ENCODE measurements around the gene ST3GAL5. TPM values are rescaled to one million over a fixed set of nuclear protein-coding genes. Genes with fewer than 3 reads are reported as not detected.

Gene ST3GAL5
- total RNA-seq, 5 donors from 2014 or later (not counting 1 experiment from before 2014, with no cell fraction given), result 22.8 to 56.2 (median 31.9) TPM

DNA sequence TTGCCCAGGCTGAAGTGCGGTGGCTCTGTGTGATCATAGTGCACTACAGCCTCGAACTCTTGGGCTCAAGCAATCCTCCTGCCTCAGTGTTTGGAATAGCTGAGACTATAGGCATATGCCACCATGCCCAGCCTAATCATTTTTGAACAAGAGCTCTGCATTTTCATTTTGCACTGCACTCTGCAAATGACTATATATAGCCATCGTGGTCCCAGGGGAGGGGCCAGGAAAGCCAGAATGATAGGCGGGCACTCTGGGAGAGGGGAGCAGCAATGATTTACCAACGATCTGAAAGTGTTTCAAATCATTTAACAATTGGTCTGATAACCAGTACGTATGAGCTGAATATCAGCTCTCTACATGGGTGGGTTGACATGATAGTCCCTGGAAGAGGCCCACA lies 22.3 kb upstream of the ST3GAL5 start:
- Mint-ChIP-seq H3K27ac (no peak overlapping the region), H3K4me1 (no peaks in the 10 kb centered on the region), H3K4me3 (no peak overlapping the region), H3K9me3 (no peaks in the 10 kb centered on the region), H3K36me3 (no peaks in the 10 kb centered on the region), H3K27me3 (no peaks in the 10 kb centered on the region)
- Histone ChIP-seq H3K4me1 (ENCODE audit: control insufficient read depth in 1 of 2, extremely low read depth in 1 of 2, insufficient read depth in 2 of 2, low read length in 2 of 2) (no peaks in the 10 kb centered on the region), H3K27me3 (replicated peaks in 1 of 2; ENCODE audit: control insufficient read depth in 2 of 2, extremely low read depth in 1 of 2, insufficient read depth in 2 of 2, low read length in 1 of 2) (no peaks in the 10 kb centered on the region), H3K4me3 (ENCODE audit: control insufficient read depth in 1 of 2, extremely low read depth in 1 of 2, low read length in 1 of 2) (no peak overlapping the region), H3K27ac (ENCODE audit: low read length) (no peak overlapping the region), H3K9me3 (no peaks in the 10 kb centered on the region), H3K36me3 (ENCODE audit: control insufficient read depth in 2 of 2, extremely low read depth in 1 of 2, insufficient read depth in 1 of 2, low read length in 1 of 2) (no peaks in the 10 kb centered on the region)
- POLR2A ChIA-PET, result no interaction called here
- WGBS (ENCODE audit: insufficient coverage), result 82% methylated on average over 4 of the region's 6 CpGs
- ATAC-seq (replicated peaks in 1 of 4), result no peak
- DNase-seq, result no peak
- CTCF ChIA-PET, result no interaction called here

DNA sequence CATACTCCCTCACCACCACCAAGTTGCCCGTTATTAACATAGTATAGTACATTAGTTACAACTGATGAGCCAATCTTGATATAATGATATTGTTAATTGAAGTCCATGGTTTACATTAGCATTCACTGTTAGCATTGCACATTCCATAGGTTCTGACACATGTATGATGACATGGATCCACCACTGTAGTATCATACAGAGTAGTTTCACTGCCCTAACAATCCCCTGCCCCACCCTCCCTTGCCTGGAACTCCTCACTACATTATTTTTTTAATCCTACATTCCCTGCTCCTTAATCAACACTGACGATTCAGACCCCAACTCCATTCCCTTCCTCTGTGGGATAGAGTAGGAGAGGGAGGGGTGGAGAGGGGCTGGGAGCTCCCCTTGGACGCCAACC lies 20.2 kb upstream of the ST3GAL5 start:
- no peak overlapping the region for H3K27ac ChIP-seq (ENCODE audit: low read length)
- CTCF ChIA-PET, result interaction anchor here in 1 of 2 donors (0.6 kb wide), 1 partner anchor 94 kb away, joined by 3 read pairs; no protein-coding TSS in a partner anchor
- ATAC-seq (replicated peaks in 1 of 4), result no peak
- H3K36me3 ChIP-seq (ENCODE audit: control insufficient read depth in 2 of 2, extremely low read depth in 1 of 2, insufficient read depth in 1 of 2, low read length in 1 of 2), result no peaks in the 10 kb centered on the region
- WGBS (ENCODE audit: insufficient coverage), result no CpG with 5 or more reads among the region's 3 CpGs
- no peaks in the 10 kb centered on the region for H3K27me3 ChIP-seq (replicated peaks in 1 of 2; ENCODE audit: control insufficient read depth in 2 of 2, extremely low read depth in 1 of 2, insufficient read depth in 2 of 2, low read length in 1 of 2)
- Mint-ChIP-seq H3K4me1 (no peaks in the 10 kb centered on the region), H3K36me3 (no peaks in the 10 kb centered on the region), H3K27ac (no peak overlapping the region), H3K9me3 (no peaks in the 10 kb centered on the region), H3K27me3 (no peaks in the 10 kb centered on the region), H3K4me3 (no peak overlapping the region)
- no peak overlapping the region for H3K4me3 ChIP-seq (ENCODE audit: control insufficient read depth in 1 of 2, extremely low read depth in 1 of 2, low read length in 1 of 2)
- H3K9me3 ChIP-seq, result no peaks in the 10 kb centered on the region
- POLR2A ChIA-PET, result no interaction called here
- DNase-seq, result no peak
- H3K4me1 ChIP-seq (ENCODE audit: control insufficient read depth in 1 of 2, extremely low read depth in 1 of 2, insufficient read depth in 2 of 2, low read length in 2 of 2), result no peaks in the 10 kb centered on the region

- Mint-ChIP-seq H3K27me3 (no peaks in the 10 kb centered on the region), H3K36me3 (no peaks in the 10 kb centered on the region), H3K4me1 (no peaks in the 10 kb centered on the region), H3K9me3 (no peaks in the 10 kb centered on the region), H3K27ac (no peak overlapping the region), H3K4me3 (no peak overlapping the region)
- Histone ChIP-seq H3K27me3 (replicated peaks in 1 of 2; ENCODE audit: control insufficient read depth in 2 of 2, extremely low read depth in 1 of 2, insufficient read depth in 2 of 2, low read length in 1 of 2) (no peaks in the 10 kb centered on the region), H3K4me3 (ENCODE audit: control insufficient read depth in 1 of 2, extremely low read depth in 1 of 2, low read length in 1 of 2) (no peak overlapping the region), H3K4me1 (ENCODE audit: control insufficient read depth in 1 of 2, extremely low read depth in 1 of 2, insufficient read depth in 2 of 2, low read length in 2 of 2) (no peaks in the 10 kb centered on the region), H3K27ac (ENCODE audit: low read length) (no peak overlapping the region), H3K36me3 (ENCODE audit: control insufficient read depth in 2 of 2, extremely low read depth in 1 of 2, insufficient read depth in 1 of 2, low read length in 1 of 2) (no peaks in the 10 kb centered on the region), H3K9me3 (no peaks in the 10 kb centered on the region)
- no peak for ATAC-seq (replicated peaks in 1 of 4)
- CTCF ChIA-PET, result interaction anchor here in 1 of 2 donors (0.6 to 1.4 kb wide), 2 partner anchors 93 to 172 kb away, joined by 3 read pairs; no protein-coding TSS in a partner anchor
- POLR2A ChIA-PET, result no interaction called here
- no peak for DNase-seq
- no CpG with 5 or more reads among the region's 1 CpG for WGBS (ENCODE audit: insufficient coverage)
Observed at GRCh38 chr2:85908506-85908905, 19.7 kb upstream of the ST3GAL5 start.

GRCh38 chr2:85907671-85908157 lies 18.9 kb upstream of the ST3GAL5 start:
- no peaks in the 10 kb centered on the region for H3K4me1 ChIP-seq (ENCODE audit: control insufficient read depth in 1 of 2, extremely low read depth in 1 of 2, insufficient read depth in 2 of 2, low read length in 2 of 2)
- H3K36me3 ChIP-seq (ENCODE audit: control insufficient read depth in 2 of 2, extremely low read depth in 1 of 2, insufficient read depth in 1 of 2, low read length in 1 of 2), result no peaks in the 10 kb centered on the region
- H3K27me3 Mint-ChIP-seq, result no peaks in the 10 kb centered on the region
- no peak overlapping the region for H3K4me3 ChIP-seq (ENCODE audit: control insufficient read depth in 1 of 2, extremely low read depth in 1 of 2, low read length in 1 of 2)
- WGBS (ENCODE audit: insufficient coverage), result 80% methylated on average over 2 of the region's 9 CpGs
- H3K27me3 ChIP-seq (replicated peaks in 1 of 2; ENCODE audit: control insufficient read depth in 2 of 2, extremely low read depth in 1 of 2, insufficient read depth in 2 of 2, low read length in 1 of 2), result no peaks in the 10 kb centered on the region
- no peaks in the 10 kb centered on the region for H3K9me3 Mint-ChIP-seq
- H3K4me1 Mint-ChIP-seq, result no peaks in the 10 kb centered on the region
- no peaks in the 10 kb centered on the region for H3K9me3 ChIP-seq
- DNase-seq (no peak), ATAC-seq (replicated peaks in 1 of 4) (no peak)
- no peak overlapping the region for H3K4me3 Mint-ChIP-seq
- no peak overlapping the region for H3K27ac ChIP-seq (ENCODE audit: low read length)
- H3K36me3 Mint-ChIP-seq, result no peaks in the 10 kb centered on the region
- no peak overlapping the region for H3K27ac Mint-ChIP-seq
- ChIA-PET CTCF (interaction anchor here in 1 of 2 donors (1.4 kb wide), 1 partner anchor 172 kb away, joined by 3 read pairs; no protein-coding TSS in a partner anchor), POLR2A (no interaction called here)

GRCh38 chr2:85906748-85907147 lies 18.0 kb upstream of the ST3GAL5 start:
- WGBS (ENCODE audit: insufficient coverage), result no CpG with 5 or more reads among the region's 3 CpGs
- POLR2A ChIA-PET, result no interaction called here
- CTCF ChIA-PET, result no interaction called here

GRCh38 chr2:85905891-85906290 lies 17.1 kb upstream of the ST3GAL5 start:
- Histone ChIP-seq H3K4me1 (ENCODE audit: control insufficient read depth in 1 of 2, extremely low read depth in 1 of 2, insufficient read depth in 2 of 2, low read length in 2 of 2) (no peaks in the 10 kb centered on the region), H3K27me3 (replicated peaks in 1 of 2; ENCODE audit: control insufficient read depth in 2 of 2, extremely low read depth in 1 of 2, insufficient read depth in 2 of 2, low read length in 1 of 2) (no peaks in the 10 kb centered on the region), H3K9me3 (no peaks in the 10 kb centered on the region), H3K36me3 (ENCODE audit: control insufficient read depth in 2 of 2, extremely low read depth in 1 of 2, insufficient read depth in 1 of 2, low read length in 1 of 2) (no peaks in the 10 kb centered on the region), H3K27ac (ENCODE audit: low read length) (no peak overlapping the region), H3K4me3 (ENCODE audit: control insufficient read depth in 1 of 2, extremely low read depth in 1 of 2, low read length in 1 of 2) (no peak overlapping the region)
- Mint-ChIP-seq H3K4me1 (peaks cover 0 to 10% (median 4%) of the 10 kb centered on the region in 3 donors), H3K27me3 (no peaks in the 10 kb centered on the region), H3K36me3 (no peaks in the 10 kb centered on the region), H3K9me3 (no peaks in the 10 kb centered on the region), H3K27ac (no peak overlapping the region), H3K4me3 (no peak overlapping the region)
- POLR2A ChIA-PET, result no interaction called here
- CTCF ChIA-PET, result no interaction called here
- ATAC-seq (replicated peaks in 1 of 4) (no peak), DNase-seq (no peak)
- WGBS (ENCODE audit: insufficient coverage), result no CpG with 5 or more reads among the region's 1 CpG

More at GRCh38 chr2:85906748-85907147, 18.0 kb upstream of the ST3GAL5 start:
- H3K27me3 Mint-ChIP-seq, result no peaks in the 10 kb centered on the region
- no peak for DNase-seq
- no peaks in the 10 kb centered on the region for H3K9me3 ChIP-seq
- H3K9me3 Mint-ChIP-seq, result no peaks in the 10 kb centered on the region
- H3K4me3 ChIP-seq (ENCODE audit: control insufficient read depth in 1 of 2, extremely low read depth in 1 of 2, low read length in 1 of 2), result no peak overlapping the region
- no peak overlapping the region for H3K4me3 Mint-ChIP-seq
- no peak overlapping the region for H3K27ac ChIP-seq (ENCODE audit: low read length)
- no peaks in the 10 kb centered on the region for H3K27me3 ChIP-seq (replicated peaks in 1 of 2; ENCODE audit: control insufficient read depth in 2 of 2, extremely low read depth in 1 of 2, insufficient read depth in 2 of 2, low read length in 1 of 2)
- no peaks in the 10 kb centered on the region for H3K36me3 Mint-ChIP-seq
- ATAC-seq (replicated peaks in 1 of 4), result no peak
- H3K27ac Mint-ChIP-seq, result no peak overlapping the region
- no peaks in the 10 kb centered on the region for H3K4me1 ChIP-seq (ENCODE audit: control insufficient read depth in 1 of 2, extremely low read depth in 1 of 2, insufficient read depth in 2 of 2, low read length in 2 of 2)
- peaks cover 0 to 4% (median 0%) of the 10 kb centered on the region in 3 donors for H3K4me1 Mint-ChIP-seq
- H3K36me3 ChIP-seq (ENCODE audit: control insufficient read depth in 2 of 2, extremely low read depth in 1 of 2, insufficient read depth in 1 of 2, low read length in 1 of 2), result no peaks in the 10 kb centered on the region

DNA sequence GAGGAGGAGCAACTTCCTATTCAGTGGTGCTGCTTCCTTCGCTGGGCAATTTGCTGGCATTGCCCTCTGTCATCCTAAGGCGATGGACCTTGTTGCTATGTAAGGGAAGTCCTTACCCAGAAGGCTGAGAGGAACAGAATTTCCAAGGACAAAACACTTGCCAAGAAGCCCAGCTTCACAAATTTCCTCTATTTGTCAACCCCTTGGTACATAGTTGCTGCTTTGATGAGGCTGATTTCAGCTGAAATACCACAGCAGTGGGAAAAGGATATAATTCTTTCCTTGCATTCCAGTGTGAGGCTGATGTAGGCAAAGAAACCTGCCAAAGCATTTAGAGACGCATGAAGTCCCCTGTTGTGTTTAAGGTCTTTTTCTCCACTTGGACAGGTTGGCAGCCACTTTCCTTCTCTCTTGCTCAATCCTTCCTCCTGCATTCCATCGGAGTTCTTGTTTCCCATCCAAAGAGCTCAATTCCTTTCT lies 16.4 kb upstream of the ST3GAL5 start:
- Histone ChIP-seq H3K9me3 (no peaks in the 10 kb centered on the region), H3K36me3 (ENCODE audit: control insufficient read depth in 2 of 2, extremely low read depth in 1 of 2, insufficient read depth in 1 of 2, low read length in 1 of 2) (no peaks in the 10 kb centered on the region), H3K4me3 (ENCODE audit: control insufficient read depth in 1 of 2, extremely low read depth in 1 of 2, low read length in 1 of 2) (no peak overlapping the region), H3K27me3 (replicated peaks in 1 of 2; ENCODE audit: control insufficient read depth in 2 of 2, extremely low read depth in 1 of 2, insufficient read depth in 2 of 2, low read length in 1 of 2) (no peaks in the 10 kb centered on the region), H3K27ac (ENCODE audit: low read length) (no peak overlapping the region), H3K4me1 (ENCODE audit: control insufficient read depth in 1 of 2, extremely low read depth in 1 of 2, insufficient read depth in 2 of 2, low read length in 2 of 2) (no peaks in the 10 kb centered on the region)
- no peak overlapping the region for H3K4me3 Mint-ChIP-seq
- no peaks in the 10 kb centered on the region for H3K36me3 Mint-ChIP-seq
- 86% methylated on average over 1 of the region's 4 CpGs for WGBS (ENCODE audit: insufficient coverage)
- ChIA-PET POLR2A (no interaction called here), CTCF (no interaction called here)
- no peak overlapping the region for H3K27ac Mint-ChIP-seq
- peaks cover 5 to 16% (median 8%) of the 10 kb centered on the region in 3 donors for H3K4me1 Mint-ChIP-seq
- ATAC-seq (replicated peaks in 1 of 4) (no peak), DNase-seq (no peak)
- H3K9me3 Mint-ChIP-seq, result no peaks in the 10 kb centered on the region
- H3K27me3 Mint-ChIP-seq, result no peaks in the 10 kb centered on the region

All from T-cell (primary cell).